ENCODE results near the gene PSMA5. TPM values are rescaled to one million over a fixed set of nuclear protein-coding genes. Genes with fewer than 3 reads are reported as not detected.

PSMA5 gene
- total and polyA plus RNA-seq, 2 of the 13 experiments (the other 11 are each of a cell fraction or from before 2014, with no cell fraction given): 140 to 169 TPM

DNA sequence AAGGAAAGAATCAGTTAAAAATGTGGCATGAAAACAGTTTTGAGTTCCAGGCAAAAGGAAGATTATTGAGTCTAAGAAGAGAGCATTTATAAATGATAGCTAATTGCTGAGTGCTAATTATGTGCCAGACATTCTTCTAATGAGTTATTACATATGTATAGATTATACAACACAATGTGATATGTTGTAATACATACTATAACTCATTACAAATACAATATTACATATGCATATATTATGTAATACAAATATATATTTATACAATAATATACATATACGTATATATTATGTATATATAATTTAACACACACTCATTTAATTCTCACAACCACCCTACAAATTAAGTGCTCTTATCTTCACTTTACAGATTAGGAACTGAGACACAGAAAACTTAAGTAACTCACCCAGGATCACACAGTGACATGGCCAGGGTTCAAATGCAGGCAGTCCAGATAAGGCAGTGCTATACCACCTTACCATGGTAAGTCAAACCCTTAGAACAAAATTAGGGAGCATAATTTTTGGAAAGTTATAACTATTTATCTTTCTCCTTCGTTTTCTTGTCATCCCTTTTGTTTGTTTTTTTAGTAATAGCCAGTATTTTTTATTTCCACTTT lies 32.5 kb downstream of the PSMA5 start:
- H3K4me2 ChIP-seq (ENCODE audit: low read depth, low read length): peak overlapping the region; percentile 81
- no peak for ATAC-seq
- peak overlapping the region; percentile 84 for H3K27ac ChIP-seq (ENCODE audit: extremely low read length, insufficient read depth, low read length)
- peak overlapping the region; percentile 15 to 41 (median 18); a peak in 5 of 6 replicates for H3K4me3 ChIP-seq (replicated peaks in 1 of 3; ENCODE audit: insufficient read depth in 1 of 3, low read depth in 2 of 3, low read length in 3 of 3)
- BruUV-seq (replicated peaks): no TSS peak
- no peaks in the 10 kb centered on the region; a peak in 1 of 5 replicates for H3K27me3 ChIP-seq (ENCODE audit: control insufficient read depth in 1 of 2, insufficient read depth in 2 of 2, low read length in 2 of 2)
- intact Hi-C loops (cut with micrococcal nuclease; ENCODE audit: unreplicated experiment): loop anchor here (2.0 to 10.0 kb wide), 3 partner anchors 23 to 299 kb away; partner anchors contain the start of genes PSRC1 and TMEM167B
- DNase-seq (ENCODE audit: low spot score): no peak
- peaks cover 82% of the 10 kb centered on the region for H3K4me1 ChIP-seq (ENCODE audit: insufficient read depth, low read length)
- H2AFZ ChIP-seq (ENCODE audit: low read length): no peak overlapping the region
- peaks cover 76% of the 10 kb centered on the region for H3K79me2 ChIP-seq (ENCODE audit: insufficient read depth, low read length)
- ChIA-PET POLR2A (interaction anchor here (0.7 to 3.3 kb wide), 9 partner anchors 10 to 117 kb away, joined by 3 to 22 read pairs (median 6); partner anchors contain the start of genes PSMA5 and PSRC1), CTCF (ENCODE audit: low intra/inter-chr PET ratio, low total read pairs) (no interaction called here)
- H3K9ac ChIP-seq (ENCODE audit: insufficient read depth, low read depth, low read length): peak overlapping the region; percentile 46
- no peak for FAIRE-seq
- no peaks in the 10 kb centered on the region for H4K20me1 ChIP-seq (ENCODE audit: insufficient read depth, low read length)
- in situ Hi-C loops (cut with HindIII; ENCODE audit: extremely low pct_ligation_motif_present, low pct_unique_long_range_greater_than_20kb): no loop called here
- peaks cover 0 to 8% of the 10 kb centered on the region in 2 experiments; a peak in 2 of 5 replicates for H3K36me3 ChIP-seq (replicated peaks in 1 of 2; ENCODE audit: control insufficient read depth in 1 of 2, insufficient read depth in 2 of 2, low read length in 2 of 2)
- H3K9me3 ChIP-seq (ENCODE audit: low read length): no peaks in the 10 kb centered on the region
- TF ChIP-seq ZFAT (CRISPR knock-in tag; conservative IDR thresholded peaks at IDR 0.05) (no peak), RBFOX2 (IDR thresholded peaks at IDR 0.05; ENCODE audit: low read depth, low read length) (0 out of 2 replicates have a peak, but pooled peaks have one; percentile 20), ZNF547 (CRISPR knock-in tag; IDR thresholded peaks at IDR 0.05) (no peak), SPEN (CRISPR knock-in tag; IDR thresholded peaks at IDR 0.05; ENCODE audit: low read depth) (no peak)
- TF ChIP-seq, protein P1, sequence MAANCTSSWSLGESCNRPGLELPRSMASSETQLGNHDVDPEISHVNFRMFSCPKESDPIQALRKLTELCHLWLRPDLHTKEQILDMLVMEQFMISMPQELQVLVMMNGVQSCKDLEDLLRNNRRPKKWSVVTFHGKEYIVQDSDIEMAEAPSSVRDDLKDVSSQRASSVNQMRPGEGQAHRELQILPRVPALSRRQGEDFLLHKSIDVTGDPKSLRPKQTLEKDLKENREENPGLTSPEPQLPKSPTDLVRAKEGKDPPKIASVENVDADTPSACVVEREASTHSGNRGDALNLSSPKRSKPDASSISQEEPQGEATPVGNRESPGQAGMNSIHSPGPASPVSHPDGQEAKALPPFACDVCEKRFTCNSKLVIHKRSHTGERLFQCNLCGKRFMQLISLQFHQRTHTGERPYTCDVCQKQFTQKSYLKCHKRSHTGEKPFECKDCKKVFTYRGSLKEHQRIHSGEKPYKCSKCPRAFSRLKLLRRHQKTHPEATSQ (CRISPR knock-in tag; IDR thresholded peaks at IDR 0.05; ENCODE audit: borderline replicate concordance): no peak
- WGBS (ENCODE audit: low lambda C conversion rate): 47% methylated on average over 2 of the region's 2 CpGs
